ENCODE data around the gene MTG1.
A peak's percentile ranks its signal among the peaks of the same experiment; 100 is the strongest.

The MTG1 gene

GRCh38 chr10:133394064-133394663 is at the start of gene MTG1:
MTG1 (plus strand) TSS chr10:133394157; CDS start chr10:133394221, 64 bp downstream.
- peak; percentile 61 for DNase-seq (ENCODE audit: low read depth, low spot score)

- DNase-seq (ENCODE audit: low read depth, low spot score): no peak
These were observed 49.7 kb upstream of the MTG1 start for GRCh38 chr10:133344236-133344635.

- no peak for DNase-seq (ENCODE audit: low read depth, low spot score)
These were observed 47.5 kb upstream of the MTG1 start for GRCh38 chr10:133346413-133346812.

- DNase-seq (ENCODE audit: low read depth, low spot score): no peak
These were observed 46.0 kb upstream of the MTG1 start for GRCh38 chr10:133347710-133348517.

GRCh38 chr10:133349160-133349568 is 44.8 kb upstream of the MTG1 start:
- DNase-seq (ENCODE audit: low read depth, low spot score): no peak

- DNase-seq (ENCODE audit: low read depth, low spot score): no peak
These were observed 44.4 kb upstream of the MTG1 start for GRCh38 chr10:133349577-133350011.

GRCh38 chr10:133350283-133350949 is 43.5 kb upstream of the MTG1 start:
- no peak for DNase-seq (ENCODE audit: low read depth, low spot score)

- no peak for DNase-seq (ENCODE audit: low read depth, low spot score)
These were observed 43.0 kb upstream of the MTG1 start for GRCh38 chr10:133350950-133351329.

- no peak for DNase-seq (ENCODE audit: low read depth, low spot score)
These were observed 42.3 kb upstream of the MTG1 start for GRCh38 chr10:133351408-133352318.

GRCh38 chr10:133353202-133353959 is 40.6 kb upstream of the MTG1 start:
- no peak for DNase-seq (ENCODE audit: low read depth, low spot score)

GRCh38 chr10:133353988-133354605 is 39.9 kb upstream of the MTG1 start:
- no peak for DNase-seq (ENCODE audit: low read depth, low spot score)

GRCh38 chr10:133354672-133355240 is 39.2 kb upstream of the MTG1 start:
- no peak for DNase-seq (ENCODE audit: low read depth, low spot score)

- DNase-seq (ENCODE audit: low read depth, low spot score): no peak
These were observed 38.7 kb upstream of the MTG1 start for GRCh38 chr10:133355266-133355665.

GRCh38 chr10:133355991-133356390 is 38.0 kb upstream of the MTG1 start:
- no peak for DNase-seq (ENCODE audit: low read depth, low spot score)

- no peak for DNase-seq (ENCODE audit: low read depth, low spot score)
These were observed 37.2 kb upstream of the MTG1 start for GRCh38 chr10:133356549-133357284.

GRCh38 chr10:133357285-133358161 is 36.4 kb upstream of the MTG1 start, which contains the start of gene FUOM:
FUOM (minus strand) TSS chr10:133358019; CDS start chr10:133358007, 12 bp downstream.
- DNase-seq (ENCODE audit: low read depth, low spot score): peak; percentile 50

- DNase-seq (ENCODE audit: low read depth, low spot score): no peak
These were observed 35.6 kb upstream of the MTG1 start for GRCh38 chr10:133358162-133358924.

Data from iPS DF 19.7 (cell line).